DOHH2 (cell line): ENCODE data around the gene LRCH1.

Source experiments
- H3F3A ChIP-seq: fragments of 200-600 bp; sonication (generic), shearing (Covaris generic); 2 replicates; pipeline ENCODE4 v1.6.0; 2016; ENCODE audit warnings: antibody characterized with exemption, mild to moderate bottlenecking; ENCODE audit not compliant: control insufficient read depth, insufficient read depth
- H3K27ac ChIP-seq: fragments of 200-600 bp; sonication (generic); 2 replicates; pipeline ENCODE4 v1.5.1; 2014; ENCODE audit warnings: low read depth, mild to moderate bottlenecking, low read length, moderate library complexity
- H3K27me3 ChIP-seq: fragments of 200-600 bp; sonication (generic); 2 replicates; pipeline ENCODE4 v1.6.1; 2014; ENCODE audit warnings: mild to moderate bottlenecking, low read length, mixed read lengths; ENCODE audit not compliant: control insufficient read depth
- H3K36me3 ChIP-seq: fragments of 200-600 bp; sonication (generic); 2 replicates; pipeline ENCODE4 v1.6.1; 2014; ENCODE audit warnings: mild to moderate bottlenecking, low read length, moderate library complexity, mixed read lengths; ENCODE audit not compliant: control insufficient read depth
- H3K4me1 ChIP-seq: fragments of 200-600 bp; sonication (generic); 2 replicates; pipeline ENCODE4 v1.6.1; 2014; ENCODE audit warnings: mild to moderate bottlenecking, low read length, mixed read lengths; ENCODE audit not compliant: control insufficient read depth
- H3K4me2 ChIP-seq: fragments of 200-600 bp; sonication (generic); 2 replicates; pipeline ENCODE4 v1.6.0; 2014; ENCODE audit warnings: mild to moderate bottlenecking, low read length, moderate library complexity
- H3K4me3 ChIP-seq: fragments of 200-600 bp; sonication (generic); 2 replicates; pipeline ENCODE4 v1.5.1; 2014; ENCODE audit warnings: mild to moderate bottlenecking, low read length, mixed read lengths
- H3K79me2 ChIP-seq: fragments of 200-600 bp; sonication (generic); 2 replicates; pipeline ENCODE4 v1.6.1; 2014; ENCODE audit warnings: mild to moderate bottlenecking, low read length, mixed read lengths; ENCODE audit not compliant: control insufficient read depth
- H3K9me2 ChIP-seq: fragments of 200-600 bp; sonication (generic); replicated peaks from 2 replicates; pipeline ENCODE4 v1.6.1; 2014; ENCODE audit warnings: mild to moderate bottlenecking, low read length, mixed read lengths; ENCODE audit not compliant: control insufficient read depth
- H3K9me3 ChIP-seq: fragments of 200-600 bp; sonication (generic); 2 replicates; pipeline ENCODE4 v1.6.1; 2014; ENCODE audit warnings: antibody characterized with exemption, low read length, mixed read lengths; ENCODE audit not compliant: control insufficient read depth, insufficient read depth
- H4K20me1 ChIP-seq: fragments of 200-600 bp; sonication (generic); 2 replicates; pipeline ENCODE4 v1.6.0; 2014; ENCODE audit warnings: low read depth, mild to moderate bottlenecking, antibody characterized with exemption, low read length, moderate library complexity; ENCODE audit not compliant: control insufficient read depth, insufficient read depth
- CTCF ChIP-seq: fragments of 200-600 bp; sonication (generic); IDR thresholded peaks from one replicate; pipeline ENCODE4 v1.5.1; 2014; ENCODE audit warnings: antibody characterized with exemption, mild to moderate bottlenecking, low read depth, low read length; ENCODE audit not compliant: poor library complexity, severe bottlenecking
- EZH2phosphoT487 ChIP-seq: fragments of 200-600 bp; sonication (generic); IDR thresholded peaks from 2 replicates; pipeline ENCODE4 v1.6.1; 2017; ENCODE audit warnings: borderline replicate concordance, mild to moderate bottlenecking, antibody characterized with exemption, low read length, moderate library complexity, mixed read lengths

The LRCH1 gene

GRCh38 chr13:46749951-46750350, 197.0 kb downstream of the LRCH1 start:
- H3K36me3 ChIP-seq, result peaks cover 23% of the 10 kb centered on the region
- H3K4me1 ChIP-seq, result peaks cover 18% of the 10 kb centered on the region
- no peaks in the 10 kb centered on the region for H3K9me2 ChIP-seq
- no peaks in the 10 kb centered on the region for H4K20me1 ChIP-seq
- no peak overlapping the region for H3K4me3 ChIP-seq
- no peaks in the 10 kb centered on the region for H3K9me3 ChIP-seq
- peaks cover 7% of the 10 kb centered on the region; the same call in 1 of the 2 replicates for H3F3A ChIP-seq
- H3K27me3 ChIP-seq, result no peaks in the 10 kb centered on the region
- TF ChIP-seq CTCF (no peak), EZH2phosphoT487 (no peak)
- no peaks in the 10 kb centered on the region for H3K79me2 ChIP-seq
- H3K4me2 ChIP-seq, result no peak overlapping the region
- no peak overlapping the region for H3K27ac ChIP-seq

GRCh38 chr13:46751811-46752635, 199.1 kb downstream of the LRCH1 start:
- no peaks in the 10 kb centered on the region for H3K27me3 ChIP-seq
- peaks cover 18% of the 10 kb centered on the region for H3K4me1 ChIP-seq
- peak overlapping the region; percentile 48 for H3K4me2 ChIP-seq
- no peaks in the 10 kb centered on the region for H3K9me2 ChIP-seq
- TF ChIP-seq CTCF (no peak), EZH2phosphoT487 (no peak)
- H3K36me3 ChIP-seq, result peaks cover 23% of the 10 kb centered on the region
- no peak overlapping the region for H3K4me3 ChIP-seq
- H3K79me2 ChIP-seq, result no peaks in the 10 kb centered on the region
- no peak overlapping the region for H3K27ac ChIP-seq
- H4K20me1 ChIP-seq, result no peaks in the 10 kb centered on the region
- H3K9me3 ChIP-seq, result no peaks in the 10 kb centered on the region
- peaks cover 7% of the 10 kb centered on the region; the same call in 1 of the 2 replicates for H3F3A ChIP-seq

GRCh38 chr13:46753137-46753536, 200.2 kb downstream of the LRCH1 start:
- no peak overlapping the region for H3K4me2 ChIP-seq
- no peaks in the 10 kb centered on the region for H4K20me1 ChIP-seq
- H3K9me2 ChIP-seq, result no peaks in the 10 kb centered on the region
- no peaks in the 10 kb centered on the region for H3K79me2 ChIP-seq
- H3K27me3 ChIP-seq, result no peaks in the 10 kb centered on the region
- peaks cover 10% of the 10 kb centered on the region; the same call in 1 of the 2 replicates for H3F3A ChIP-seq
- peaks cover 25% of the 10 kb centered on the region for H3K4me1 ChIP-seq
- H3K9me3 ChIP-seq, result no peaks in the 10 kb centered on the region
- TF ChIP-seq CTCF (no peak), EZH2phosphoT487 (no peak)
- H3K4me3 ChIP-seq, result no peak overlapping the region
- H3K27ac ChIP-seq, result no peak overlapping the region
- peaks cover 23% of the 10 kb centered on the region for H3K36me3 ChIP-seq
